Tibial artery (tissue), 4 donors: Measurements from ENCODE around the gene ZHX3.
A peak's percentile ranks its signal among the peaks of the same experiment; 100 is the strongest.
"Not testable (repeated sequence)": the region's sequence is repeated elsewhere in the genome, so short reads cannot be mapped to it uniquely, and the experiment has no call there.

Source experiments
- DNase-seq, 2 donors: peaks; one replicate each; pipeline ENCODE4 v3.0.0-alpha.2; 2019
- H3K27ac ChIP-seq, 2 donors: fragments of 200-600 bp; sonication (generic) in 1 of 2; 1 replicate in 1 of 2; 2 replicates in 1 of 2; pipeline ENCODE4 v1.5.1; 2018 to 2019; ENCODE audit warnings: mild to moderate bottlenecking in 1 of 2
- H3K27me3 ChIP-seq, 2 donors: fragments of 200-600 bp; sonication (generic) in 1 of 2; one replicate each; pipeline versions ENCODE4 v1.5.1 to v1.6.0; 2016 to 2019
- H3K36me3 ChIP-seq, 3 donors: fragments of 200-600 bp; sonication (generic) in 2 of 3; one replicate each; pipeline ENCODE4 v1.5.1; 2016 to 2019; ENCODE audit warnings: mild to moderate bottlenecking in 2 of 3
- H3K4me1 ChIP-seq, 4 donors: fragments of 200-600 bp; sonication (generic) in 2 of 4; 1 replicate in 3 of 4; 2 replicates in 1 of 4; pipeline ENCODE4 v1.5.1; 2016 to 2019
- H3K4me3 ChIP-seq, 2 donors: fragments of 200-600 bp; sonication (generic) in 1 of 2; 1 replicate in 1 of 2; 2 replicates in 1 of 2; pipeline ENCODE4 v1.5.1; 2018 to 2019; ENCODE audit warnings: mild to moderate bottlenecking in 2 of 2
- H3K9me3 ChIP-seq, 3 donors: fragments of 200-600 bp; sonication (generic) in 1 of 3; one replicate each; pipeline ENCODE4 v1.5.1; 2016 to 2019
- CTCF ChIP-seq, 2 experiments: fragments of 200-600 bp in 1 of 2; fragments of 450-650 bp in 1 of 2; IDR thresholded peaks; one replicate each; pipeline ENCODE4 v1.5.1; 2017 to 2019; ENCODE audit warnings: antibody characterized with exemption in 2 of 2, mild to moderate bottlenecking in 1 of 2, moderate library complexity in 1 of 2
- intact Hi-C: fragments of 100-400 bp; cut with DNase I; formaldehyde crosslinking; loops from one replicate; pipeline ENCODE4 v1.15.0; 2023; ENCODE audit warnings: low total_unique reads

ZHX3 gene

GRCh38 chr20:41245086-41245707 lies 72.3 kb downstream of the ZHX3 start:
- Histone ChIP-seq H3K4me1 (peaks cover 10 to 94% (median 65%) of the 10 kb centered on the region in 4 donors), H3K27ac (peak overlapping the region; percentile 83 to 85), H3K27me3 (no peaks in the 10 kb centered on the region), H3K4me3 (no peak overlapping the region), H3K36me3 (no peaks in the 10 kb centered on the region), H3K9me3 (no peaks in the 10 kb centered on the region)
- DNase-seq = no peak
- peak; percentile 32 to 33 for TF ChIP-seq CTCF (IDR thresholded peaks at IDR 0.05)
- intact Hi-C loops = loop anchor here (5.0 kb wide), 2 partner anchors 68 to 82 kb away; no protein-coding TSS in a partner anchor

- H3K4me1 ChIP-seq = peaks cover 5 to 72% (median 50%) of the 10 kb centered on the region in 4 donors
These were observed 74.7 kb downstream of the ZHX3 start for GRCh38 chr20:41242807-41243206.

GRCh38 chr20:41242352-41242751 lies 75.2 kb downstream of the ZHX3 start:
- Histone ChIP-seq H3K4me1 (peaks cover 5 to 68% (median 45%) of the 10 kb centered on the region in 4 donors), H3K4me3 (no peak overlapping the region), H3K27me3 (no peaks in the 10 kb centered on the region), H3K9me3 (no peaks in the 10 kb centered on the region), H3K27ac (peak overlapping the region; percentile 53 to 85), H3K36me3 (no peaks in the 10 kb centered on the region)
- no peak for DNase-seq
- no peak for TF ChIP-seq CTCF (IDR thresholded peaks at IDR 0.05)
- intact Hi-C loops = no loop called here

More at GRCh38 chr20:41242807-41243206, 74.7 kb downstream of the ZHX3 start:
- H3K27ac ChIP-seq = peak overlapping the region; percentile 83 to 85
- H3K4me3 ChIP-seq = no peak overlapping the region
- intact Hi-C loops = no loop called here
- no peaks in the 10 kb centered on the region for H3K27me3 ChIP-seq
- DNase-seq = no peak
- H3K36me3 ChIP-seq = no peaks in the 10 kb centered on the region
- no peak for TF ChIP-seq CTCF (IDR thresholded peaks at IDR 0.05)
- no peaks in the 10 kb centered on the region for H3K9me3 ChIP-seq

- H3K9me3 ChIP-seq, DNase-seq, H3K27ac ChIP-seq, H3K27me3 ChIP-seq, H3K36me3 ChIP-seq, H3K4me3 ChIP-seq, intact Hi-C loops: not testable (repeated sequence)
- peaks cover 0 to 47% (median 34%) of the 10 kb centered on the region in 4 donors for H3K4me1 ChIP-seq
These were observed 80.3 kb downstream of the ZHX3 start for GRCh38 chr20:41237233-41237632.

GRCh38 chr20:41236818-41237217 lies 80.7 kb downstream of the ZHX3 start:
- peaks cover 0 to 47% (median 38%) of the 10 kb centered on the region in 4 donors for H3K4me1 ChIP-seq

GRCh38 chr20:41234546-41234945 lies 83.0 kb downstream of the ZHX3 start:
- Histone ChIP-seq H3K36me3 (no peaks in the 10 kb centered on the region), H3K9me3 (no peaks in the 10 kb centered on the region), H3K4me3 (no peak overlapping the region), H3K27me3 (no peaks in the 10 kb centered on the region), H3K27ac (peak overlapping the region; percentile 65 to 83), H3K4me1 (peaks cover 0 to 54% (median 39%) of the 10 kb centered on the region in 4 donors)
- DNase-seq = peak; percentile 57 to 84
- TF ChIP-seq CTCF (IDR thresholded peaks at IDR 0.05) = no peak
- intact Hi-C loops = loop anchor here (5.0 kb wide), 1 partner anchor 103 kb away; no protein-coding TSS in a partner anchor

More at GRCh38 chr20:41236818-41237217, 80.7 kb downstream of the ZHX3 start:
- H3K27ac ChIP-seq, intact Hi-C loops, DNase-seq, H3K9me3 ChIP-seq, H3K4me3 ChIP-seq, H3K36me3 ChIP-seq, H3K27me3 ChIP-seq: not testable (repeated sequence)
